HG03342 (cell line): ENCODE measurements around the gene HAPLN3.

ENCODE experiments used
- ATAC-seq: cut with Tn5 transposase; IDR thresholded peaks from one replicate; pipeline ENCODE4 v1.9.1; 2021; ENCODE audit warnings: mild to moderate bottlenecking, moderate library complexity; ENCODE audit not compliant: unreplicated experiment

HAPLN3 gene

DNA sequence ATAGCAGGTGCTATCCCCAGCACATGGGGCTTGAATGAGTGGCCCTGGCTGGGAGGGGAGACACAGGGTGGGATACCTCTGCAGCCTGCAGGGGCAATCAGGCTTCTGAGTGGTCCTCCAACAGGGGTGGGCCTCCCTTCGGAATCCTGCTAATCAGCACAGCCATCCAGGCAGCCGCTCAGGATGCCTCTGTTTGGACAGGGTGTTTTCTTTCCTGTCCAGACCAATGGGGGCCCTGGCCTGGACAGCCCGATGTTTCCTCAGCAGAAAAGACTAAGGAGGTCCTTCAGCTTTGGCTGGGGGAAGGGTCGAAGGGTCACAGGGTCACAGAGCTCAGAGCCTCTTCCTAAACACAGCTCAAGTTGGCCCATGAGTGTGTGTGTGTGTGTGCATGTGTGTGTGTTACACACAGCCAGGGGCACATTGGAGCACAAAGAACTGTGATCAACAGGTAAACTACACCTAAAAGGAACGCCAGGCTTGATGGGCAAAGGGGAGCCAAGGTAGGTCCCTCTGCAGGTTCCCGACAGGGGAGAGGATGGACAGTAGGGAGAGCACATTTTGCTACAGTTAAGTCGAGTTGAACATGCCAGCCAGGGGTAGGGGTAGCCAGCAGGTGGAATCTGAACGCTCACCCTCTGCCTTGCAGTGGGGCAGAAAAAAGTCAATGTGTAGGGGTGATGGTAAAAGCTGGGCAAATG lies 1.1 kb upstream of the HAPLN3 start:
- ATAC-seq = no peak

- peak; percentile 41 for ATAC-seq
Observed at GRCh38 chr15:88894348-88894818, 961 bp downstream of the HAPLN3 start.

DNA sequence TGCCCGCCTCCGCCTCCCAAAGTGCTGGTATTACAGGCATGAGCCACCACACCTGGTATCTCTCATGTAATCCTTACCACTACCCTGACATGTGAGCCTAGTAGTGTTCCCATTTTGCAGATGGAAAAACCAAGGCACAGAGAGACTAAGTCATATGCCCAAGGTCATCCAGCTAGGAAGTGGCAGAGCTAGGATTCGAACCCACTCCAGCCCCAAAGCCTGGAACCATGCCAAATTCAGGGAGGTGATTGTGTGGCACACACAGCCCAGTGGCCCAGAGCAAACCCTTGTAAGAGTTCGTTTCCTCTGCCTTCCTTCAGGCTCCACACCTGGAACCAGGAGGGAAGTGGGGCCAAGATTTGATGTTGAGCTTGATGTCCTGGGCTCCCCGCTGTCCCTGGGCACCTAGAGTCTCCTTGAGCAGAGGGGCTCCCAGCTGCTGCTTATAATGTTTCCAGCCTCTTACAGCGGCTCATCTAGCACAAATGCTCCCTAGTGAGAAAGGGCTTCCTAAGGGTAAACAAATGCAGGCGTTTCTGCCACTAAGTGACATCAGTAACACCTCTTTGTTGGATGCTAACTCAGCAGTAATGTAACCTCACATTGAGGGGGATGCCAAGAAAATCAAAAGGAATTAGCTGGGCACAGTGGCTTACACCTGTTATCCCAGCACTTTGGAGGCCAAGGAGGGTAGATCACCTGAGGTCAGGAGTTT lies 3.6 kb downstream of the HAPLN3 start:
- ATAC-seq = no peak

DNA sequence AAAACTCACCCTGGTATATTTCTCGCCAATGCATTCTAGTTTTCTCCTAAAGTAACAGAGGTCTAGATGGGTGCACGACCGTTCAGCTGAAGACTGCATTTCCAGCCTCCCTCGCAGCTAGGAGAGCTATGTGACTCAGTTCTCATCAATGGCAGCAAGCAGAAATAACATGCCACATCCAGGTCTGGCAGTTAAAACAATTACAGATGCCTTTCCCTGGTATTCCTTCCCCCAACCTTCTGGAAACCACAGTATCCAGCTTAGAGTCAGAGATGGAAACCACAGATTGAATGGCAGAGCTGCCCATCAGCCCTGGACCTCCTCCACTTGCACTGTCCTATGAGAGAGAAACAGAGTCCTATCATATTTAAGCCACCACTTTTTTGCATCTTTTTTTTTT lies 4.8 kb downstream of the HAPLN3 start:
- no peak for ATAC-seq

DNA sequence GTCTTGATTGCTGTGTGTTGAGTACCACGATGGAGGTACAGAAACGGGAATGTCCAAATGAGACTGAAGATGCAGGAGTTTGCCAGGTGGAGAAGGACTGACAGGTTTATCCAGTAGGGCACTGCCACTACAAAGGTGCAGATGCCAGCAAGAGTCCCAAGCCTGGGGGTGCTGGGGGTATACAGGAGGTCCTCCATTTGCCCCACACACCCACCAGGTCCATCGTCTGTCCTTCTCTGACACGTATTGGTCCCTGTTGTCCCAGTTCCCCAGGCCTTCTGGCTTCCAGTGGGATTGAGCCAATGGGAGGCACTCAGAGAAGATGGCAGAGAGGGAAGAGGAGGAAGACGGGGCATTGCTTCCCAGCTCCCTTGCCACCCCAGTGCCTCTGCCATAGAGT lies 6.6 kb downstream of the HAPLN3 start:
- ATAC-seq = no peak

- no peak for ATAC-seq
Observed at GRCh38 chr15:88887068-88887580, 8.2 kb downstream of the HAPLN3 start.

DNA sequence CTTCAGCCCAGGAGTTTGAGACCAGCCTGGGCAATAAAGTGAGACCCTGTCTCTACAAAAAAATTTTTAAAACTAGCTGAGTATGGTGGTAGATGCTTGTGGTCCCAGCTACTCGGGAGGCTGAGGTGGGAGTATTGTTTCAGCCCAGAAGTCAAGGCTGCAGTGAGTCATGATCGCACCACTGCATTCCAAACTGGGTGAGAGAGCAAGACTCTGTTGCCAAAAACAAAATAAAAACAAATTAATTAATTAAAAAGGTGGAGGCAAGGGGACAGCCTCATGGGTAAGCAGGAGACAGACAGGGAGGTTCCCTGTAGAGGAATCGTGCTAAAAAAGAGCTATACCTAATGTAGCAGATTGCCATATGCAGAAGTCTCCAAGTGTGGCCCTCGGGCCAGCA lies 12.6 kb downstream of the HAPLN3 start:
- no peak for ATAC-seq

- no peak for ATAC-seq
Observed at GRCh38 chr15:88881775-88882174, 13.6 kb downstream of the HAPLN3 start.

GRCh38 chr15:88880944-88881740 lies 14.2 kb downstream of the HAPLN3 start:
- no peak for ATAC-seq

GRCh38 chr15:88878720-88879184 lies 16.6 kb downstream of the HAPLN3 start:
- peak; percentile 69 for ATAC-seq

- no peak for ATAC-seq
Observed at GRCh38 chr15:88877906-88878305, 17.4 kb downstream of the HAPLN3 start.

- no peak for ATAC-seq
Observed at GRCh38 chr15:88877415-88877814, 17.9 kb downstream of the HAPLN3 start.

DNA sequence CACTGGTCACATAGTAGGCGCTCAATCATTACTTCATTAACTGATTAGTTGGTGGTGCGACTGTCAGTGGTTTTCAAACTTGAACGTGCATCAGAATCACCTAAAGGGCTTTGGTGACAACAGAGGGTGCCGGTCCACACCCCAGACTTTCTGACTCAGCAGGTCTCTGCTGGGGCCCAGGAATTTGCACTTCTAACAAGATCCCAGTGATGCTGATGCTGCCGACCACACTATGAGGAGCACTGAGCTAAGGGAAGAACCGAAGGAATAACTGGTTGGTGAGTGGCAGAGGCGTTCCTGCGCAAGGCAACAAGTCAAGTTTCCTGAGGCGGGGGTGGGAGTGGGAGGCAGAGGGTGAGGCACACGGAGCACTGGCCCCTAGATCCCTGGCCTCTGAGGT lies 18.8 kb downstream of the HAPLN3 start:
- no peak for ATAC-seq

GRCh38 chr15:88874684-88875083 lies 20.7 kb downstream of the HAPLN3 start:
- ATAC-seq = no peak

DNA sequence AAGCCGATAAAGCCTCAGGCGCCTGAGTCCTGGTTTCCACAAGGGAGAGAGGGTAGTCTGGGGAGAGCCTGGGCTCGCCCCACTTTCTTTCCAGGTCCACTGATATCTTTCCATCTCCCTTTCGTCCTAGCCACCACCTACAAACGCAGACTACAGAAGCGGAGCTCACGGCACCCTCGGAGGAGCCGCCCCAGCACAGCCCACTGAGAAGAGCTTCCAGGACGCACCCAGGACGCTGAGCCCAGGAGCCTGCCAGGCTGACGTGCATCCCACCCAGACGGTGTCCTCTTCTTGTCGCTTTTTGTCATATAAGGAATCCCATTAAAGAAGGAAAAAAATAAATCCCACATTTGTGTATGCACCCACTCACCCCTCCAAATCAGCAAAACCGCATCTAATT lies 21.1 kb downstream of the HAPLN3 start:
- no peak for ATAC-seq

- no peak for ATAC-seq
Observed at GRCh38 chr15:88873786-88874185, 21.6 kb downstream of the HAPLN3 start.

GRCh38 chr15:88872706-88873105 lies 22.6 kb downstream of the HAPLN3 start:
- no peak for ATAC-seq

- no peak for ATAC-seq
Observed at GRCh38 chr15:88872106-88872505, 23.2 kb downstream of the HAPLN3 start.

GRCh38 chr15:88871313-88871712 lies 24.0 kb downstream of the HAPLN3 start:
- ATAC-seq = no peak

GRCh38 chr15:88866295-88866881 lies 29.0 kb downstream of the HAPLN3 start:
- ATAC-seq = no peak
